Occipital lobe (tissue), 2 donors: ENCODE measurements around the gene TMPRSS13. TPM values are rescaled to one million over a fixed set of nuclear protein-coding genes. Genes with fewer than 3 reads are reported as not detected.
"Not testable (repeated sequence)": the region's sequence is repeated elsewhere in the genome, so short reads cannot be mapped to it uniquely, and the experiment has no call there.

ENCODE experiments used
- DNase-seq: peaks from one replicate; lab custom pipeline; 2025; lab: John Stamatoyannopoulos, UW
- total RNA-seq: library from RNA; depleted of rRNA; stranded (reverse); fragments of >200 nt; gene quantifications from one replicate; pipeline ENCODE4 v1.2.3, GENCODE V29; 2014

Gene TMPRSS13
- total RNA-seq, 1 donor from 2014 or later: 0.47 TPM

DNA sequence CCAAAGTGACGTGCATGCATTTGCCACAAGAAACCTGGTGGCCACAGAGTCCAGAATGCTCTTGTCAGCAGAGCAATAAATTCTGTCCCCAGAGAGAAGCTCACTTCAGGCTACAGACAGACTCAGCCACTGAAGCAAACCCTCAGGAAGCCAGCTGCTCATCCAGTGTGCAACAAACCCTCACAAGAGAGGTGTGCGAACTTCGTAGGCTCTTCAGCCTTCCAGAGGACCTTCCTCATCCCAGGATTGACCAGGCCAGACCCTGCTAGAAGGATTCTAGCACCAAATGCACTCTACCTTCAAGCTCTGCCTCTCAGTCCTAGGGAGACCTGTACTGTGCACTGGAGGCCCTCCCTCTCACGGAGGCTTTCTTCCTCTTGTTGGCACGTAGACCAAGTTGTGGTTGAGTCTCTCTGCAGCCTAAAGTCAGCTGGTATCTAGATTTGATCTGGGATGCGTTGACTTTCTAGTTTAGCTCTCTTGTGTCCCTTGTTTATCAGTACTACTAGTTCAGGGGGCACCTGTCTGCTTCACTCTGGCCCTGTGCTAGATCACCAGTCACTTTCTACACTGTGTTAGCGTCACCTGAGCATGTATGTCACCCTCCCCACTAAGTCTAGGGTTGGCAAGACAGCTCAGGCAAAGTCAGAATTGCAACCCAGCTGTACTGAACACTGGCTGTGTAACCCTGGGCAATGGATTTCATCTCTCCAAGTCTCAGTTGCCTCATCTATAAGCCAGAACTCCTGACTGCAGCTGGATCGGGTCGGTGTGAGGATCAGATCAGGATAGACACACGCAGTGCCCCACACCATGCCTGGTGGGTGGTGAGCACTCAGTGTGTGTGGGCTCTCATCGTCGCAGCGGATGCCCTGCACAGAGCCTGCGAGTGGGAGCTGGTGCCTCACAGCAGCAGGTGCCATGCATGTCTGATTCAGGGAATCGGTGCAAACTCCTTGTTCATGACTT is 22.1 kb upstream of the TMPRSS13 start:
- no peak for DNase-seq

DNA sequence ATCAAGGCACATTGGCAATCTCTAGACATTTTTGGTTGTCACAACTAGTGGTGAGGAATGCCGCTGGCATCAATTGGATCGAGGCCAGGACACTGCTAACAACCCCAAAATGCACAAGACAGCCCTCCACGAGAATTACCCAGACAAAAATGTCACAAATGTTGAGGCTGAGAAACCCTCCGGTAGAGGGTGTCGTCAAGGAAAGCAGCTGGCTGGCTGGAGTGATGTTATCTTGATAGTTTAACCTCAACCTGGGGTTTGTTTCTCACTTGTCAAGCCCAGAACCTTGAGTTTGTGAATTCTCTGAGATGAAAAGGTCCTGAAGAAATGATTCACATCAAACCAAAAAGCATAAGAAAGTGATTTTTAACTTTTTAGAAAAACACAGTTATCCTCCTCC is 21.1 kb upstream of the TMPRSS13 start:
- DNase-seq: no peak

DNA sequence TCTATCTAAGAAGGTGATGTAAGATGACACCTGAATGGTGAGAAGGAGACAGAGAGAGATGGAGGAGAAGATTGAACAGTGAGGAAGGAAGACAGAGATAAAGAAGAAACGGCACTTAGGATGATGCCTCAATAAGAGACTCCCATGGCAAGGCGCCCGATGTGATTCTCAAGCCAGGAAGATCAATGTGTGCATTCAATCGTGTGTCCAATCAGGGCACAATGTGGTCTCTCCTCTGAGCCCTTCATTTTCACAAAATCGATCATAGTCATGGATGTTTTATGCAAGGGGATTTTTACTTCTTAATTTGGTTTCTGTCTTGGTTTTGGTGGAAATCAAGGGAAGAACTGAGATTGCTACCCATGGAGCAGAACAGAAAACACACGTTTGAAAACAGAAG is 19.9 kb upstream of the TMPRSS13 start:
- no peak for DNase-seq

DNA sequence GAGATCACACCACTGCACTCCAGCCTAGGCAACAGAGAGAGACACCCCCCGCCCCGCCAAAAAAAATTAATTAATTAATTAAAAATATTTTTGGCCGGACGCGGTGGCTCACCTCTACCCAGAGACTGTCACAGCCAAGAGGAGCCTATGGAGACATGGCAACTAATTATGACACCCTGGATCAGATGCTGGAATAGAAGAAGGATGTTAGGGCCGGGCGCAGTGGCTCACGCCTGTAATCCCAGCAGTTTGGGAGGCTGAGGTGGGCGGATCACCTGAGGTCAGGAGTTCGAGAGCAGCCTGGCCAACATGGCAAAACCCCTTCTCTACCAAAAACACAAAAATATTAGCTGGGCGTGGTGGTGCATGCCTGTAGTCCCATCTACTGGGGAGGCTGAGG is 19.3 kb upstream of the TMPRSS13 start:
- DNase-seq: not testable (repeated sequence)

DNA sequence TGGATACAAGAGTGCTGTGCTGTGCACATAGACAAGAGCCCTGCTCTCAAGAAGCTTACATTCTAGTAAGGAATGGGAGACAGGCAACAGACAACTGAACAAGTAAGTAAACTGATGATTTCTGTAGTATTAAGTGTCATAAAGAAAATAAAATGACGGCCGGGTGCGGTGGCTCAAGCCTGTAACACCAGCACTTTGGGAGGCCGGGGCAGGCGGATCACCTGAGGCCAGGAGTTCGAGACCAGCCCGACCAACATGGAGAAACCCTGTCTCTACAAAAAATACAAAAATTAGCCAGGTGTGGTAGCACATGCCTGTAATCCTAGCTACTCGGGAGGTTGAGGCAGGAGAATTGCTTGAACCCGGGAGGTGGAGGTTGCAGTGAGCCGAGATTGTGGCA is 18.5 kb upstream of the TMPRSS13 start:
- not testable (repeated sequence) for DNase-seq

DNA sequence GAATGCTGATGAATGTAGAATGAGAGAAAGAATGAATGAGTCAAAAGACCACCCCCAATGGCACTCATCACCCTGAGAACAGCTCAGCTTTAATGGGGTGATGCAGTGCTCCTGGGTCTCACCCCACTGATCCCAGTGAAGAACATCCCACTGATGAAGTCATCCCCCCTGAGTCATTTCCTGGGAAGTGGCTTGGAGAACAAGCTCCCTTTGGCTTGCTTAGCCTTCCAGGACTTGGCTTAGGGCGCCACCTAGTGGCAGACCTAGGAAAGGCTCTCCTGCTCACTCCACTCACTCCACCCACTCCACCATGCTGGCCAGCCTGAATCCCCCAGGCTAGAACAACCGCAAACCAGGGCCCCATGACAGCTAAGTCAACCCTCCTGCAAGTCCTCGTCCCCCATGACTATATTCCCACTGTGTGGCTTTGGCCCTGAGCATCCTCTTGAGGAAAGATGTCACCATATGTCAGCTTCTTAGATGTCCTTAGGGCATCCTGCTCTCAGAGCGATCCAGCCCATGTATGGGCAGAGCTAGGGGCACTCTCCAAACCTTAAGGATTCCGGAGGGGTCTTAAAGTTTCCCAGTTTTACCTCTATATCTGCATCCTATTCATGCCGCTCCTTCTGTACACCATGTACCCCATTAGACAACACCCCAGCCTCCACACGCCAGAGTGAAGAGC is 17.8 kb upstream of the TMPRSS13 start:
- peak; percentile 66 for DNase-seq

DNA sequence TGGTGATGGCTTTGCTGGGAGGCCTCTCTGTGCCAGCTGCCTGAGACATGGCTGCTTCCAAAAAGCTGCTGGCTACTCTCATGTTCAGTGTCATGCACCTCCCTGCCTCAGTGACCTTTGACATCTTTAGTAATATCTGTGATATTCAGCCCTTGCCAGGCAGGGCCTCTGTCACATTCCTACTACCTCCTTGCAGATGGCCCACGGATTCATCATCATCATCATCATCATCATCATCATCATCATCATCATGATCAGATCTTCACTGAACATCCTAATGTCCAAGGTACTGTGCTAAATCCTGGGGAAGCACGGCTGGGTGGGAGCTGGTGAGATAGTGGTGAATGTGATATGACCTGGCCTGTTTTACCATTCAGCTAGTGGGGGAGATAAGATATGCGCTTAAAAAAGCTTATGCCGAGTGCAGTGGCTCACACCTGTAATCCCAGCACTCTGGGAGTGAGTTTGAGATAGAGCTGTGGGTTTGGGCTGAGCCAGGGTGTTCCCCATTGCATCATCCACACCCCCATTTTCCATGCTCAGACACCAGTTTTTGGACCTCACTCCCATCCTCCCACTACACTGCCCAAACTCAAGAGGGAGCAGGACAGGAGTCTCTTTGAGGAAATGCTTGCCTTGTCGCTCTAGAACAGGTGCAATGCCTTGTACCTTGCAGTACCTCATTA is 17.1 kb upstream of the TMPRSS13 start:
- DNase-seq: no peak

DNA sequence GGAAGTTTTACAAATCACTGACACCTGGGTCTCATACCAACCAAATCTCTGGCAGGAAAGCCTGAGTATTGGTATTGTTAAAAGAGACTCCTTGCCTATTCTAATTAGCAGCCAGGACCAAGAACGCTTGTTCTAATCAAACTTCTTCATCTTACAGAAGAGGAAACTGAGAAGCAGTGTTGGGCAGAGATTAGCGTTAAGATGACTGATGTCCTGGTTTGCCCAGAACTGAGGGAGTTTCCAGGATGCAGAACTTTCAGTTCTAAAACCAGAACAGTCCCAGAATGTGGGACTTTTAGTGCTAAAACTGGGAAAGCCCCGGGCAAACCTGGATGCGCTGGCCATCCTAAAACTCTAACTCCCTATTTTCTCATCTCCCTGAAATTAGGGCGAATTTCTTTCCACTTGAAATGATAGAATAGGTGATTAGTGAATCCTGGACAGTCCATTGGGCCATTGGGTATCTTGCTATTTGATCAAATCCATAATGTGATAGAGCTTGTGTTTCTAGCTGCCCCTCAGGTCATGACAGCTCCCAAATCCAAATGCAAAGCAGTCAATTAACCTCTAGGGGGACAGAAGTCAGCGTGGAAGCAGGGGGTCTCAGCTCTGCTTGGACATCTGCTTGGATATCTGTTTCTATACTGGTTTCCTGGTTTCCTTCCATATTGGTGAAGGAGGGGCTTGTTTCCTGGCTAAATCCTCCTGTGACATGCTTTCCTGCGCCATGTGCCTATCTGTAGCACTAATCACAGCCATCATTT is 16.0 kb upstream of the TMPRSS13 start:
- no peak for DNase-seq

DNA sequence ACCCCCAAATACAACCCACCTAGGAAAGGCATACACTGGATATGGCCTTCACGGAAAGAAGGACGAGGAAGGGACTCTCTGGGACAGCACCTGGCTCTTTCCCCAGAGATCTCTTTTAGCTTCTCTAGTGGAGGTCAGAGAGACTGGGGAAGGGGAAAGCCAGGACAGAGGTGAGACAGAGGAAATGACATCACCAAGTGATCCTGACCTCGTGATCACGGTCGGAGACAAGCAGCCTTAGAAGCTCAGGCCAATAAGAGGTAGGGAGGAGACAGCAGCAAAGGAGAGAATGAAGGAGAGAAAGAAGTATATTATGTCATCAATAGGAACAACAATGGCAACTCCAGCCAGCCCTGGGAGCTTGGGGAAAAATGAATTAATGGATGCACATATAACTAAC is 15.4 kb upstream of the TMPRSS13 start:
- no peak for DNase-seq

DNA sequence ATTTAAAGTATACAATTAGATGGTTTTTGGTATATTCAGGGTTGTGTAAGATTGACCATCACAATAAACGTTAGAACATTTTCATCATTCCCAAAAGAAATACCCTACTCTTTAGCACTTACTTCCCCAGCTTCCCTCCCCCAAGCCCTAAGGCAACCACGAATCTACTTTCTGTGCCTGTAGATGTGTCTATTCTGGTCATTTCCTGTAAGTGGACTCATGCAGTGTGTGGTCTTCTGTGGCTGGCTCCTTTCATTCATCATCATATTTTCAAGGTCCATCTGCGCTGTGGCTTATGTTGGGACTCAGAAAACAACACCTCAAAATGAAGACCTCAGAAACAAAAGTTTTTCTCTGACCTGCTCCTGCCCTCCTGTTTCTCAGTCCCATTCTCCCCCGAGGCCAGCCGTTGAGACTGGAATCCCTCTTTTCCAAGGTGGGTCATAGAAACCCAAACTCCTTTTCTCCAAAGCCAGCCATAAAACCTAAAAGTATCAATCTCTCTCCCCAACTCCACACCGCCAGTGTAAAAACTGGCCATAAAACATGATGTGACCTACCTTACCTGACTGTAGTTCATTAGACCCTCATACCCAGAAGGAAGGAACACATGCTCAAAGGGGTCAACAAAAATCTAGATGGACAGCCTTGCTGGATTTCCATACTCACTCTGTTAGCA is 12.9 kb upstream of the TMPRSS13 start:
- DNase-seq: no peak

DNA sequence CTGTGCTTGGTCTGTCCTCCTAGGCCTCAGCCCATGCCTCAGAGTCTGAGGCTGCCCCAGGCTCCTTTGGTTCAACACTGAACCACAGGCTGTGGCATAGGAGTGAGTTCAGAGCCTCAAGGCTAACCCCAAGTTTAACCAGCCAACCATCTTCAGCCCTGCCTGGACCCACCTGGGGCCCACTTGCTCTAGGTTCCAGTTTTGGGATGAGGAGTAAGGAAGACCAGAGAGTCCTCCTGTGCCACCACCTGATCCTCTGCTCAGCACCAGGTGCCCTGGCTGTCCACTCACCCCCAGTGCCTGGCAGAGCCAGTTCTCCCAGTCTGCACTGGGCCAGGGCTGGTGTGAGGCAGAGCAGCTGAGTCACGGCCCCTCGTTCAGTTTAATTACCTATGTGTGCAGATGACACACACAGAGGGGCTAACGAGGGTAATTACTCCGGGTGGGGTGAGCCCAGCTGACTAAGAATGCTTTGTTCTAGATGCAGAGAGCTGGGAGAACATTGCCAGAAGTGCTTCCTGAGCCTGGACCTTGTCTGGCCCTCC is 12.0 kb upstream of the TMPRSS13 start:
- DNase-seq: no peak

DNA sequence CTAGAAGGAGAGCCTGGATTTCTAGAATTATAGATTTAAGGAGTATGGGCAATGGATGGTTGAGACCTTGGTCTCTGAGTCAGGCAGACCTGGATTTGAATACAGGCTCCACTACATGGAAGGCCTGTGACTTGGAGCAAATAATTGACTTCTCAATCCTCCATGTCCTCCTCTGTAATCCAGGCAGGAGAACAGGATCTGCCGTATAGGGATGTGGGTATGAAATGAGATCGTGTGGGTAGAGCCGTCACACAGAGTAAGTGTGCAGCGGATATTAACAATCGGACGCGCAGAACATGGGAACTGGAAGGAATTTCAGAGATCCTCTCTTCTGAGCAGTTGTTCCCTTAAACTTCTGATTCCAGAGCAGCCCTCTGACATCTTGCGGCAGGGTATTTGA is 11.5 kb upstream of the TMPRSS13 start:
- no peak for DNase-seq

DNA sequence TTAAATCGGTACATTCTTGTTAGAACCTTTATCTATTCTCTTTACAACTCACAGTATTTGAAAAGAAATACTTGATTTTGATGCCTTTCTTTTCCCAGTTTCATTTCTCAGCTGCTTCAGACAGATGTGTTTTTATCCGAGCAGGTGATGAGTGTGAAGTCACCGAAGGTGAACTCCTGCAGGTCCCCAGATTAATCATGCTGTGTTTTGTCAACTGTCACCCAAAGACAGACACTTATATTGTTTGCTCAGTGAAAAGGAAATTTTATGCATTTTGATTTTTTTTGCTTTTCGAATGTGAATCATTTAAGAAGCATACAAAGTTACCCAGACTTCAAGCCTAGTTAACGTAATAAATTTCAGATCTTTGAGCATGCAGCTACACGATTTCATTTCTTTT is 7.8 kb upstream of the TMPRSS13 start:
- DNase-seq: no peak

DNA sequence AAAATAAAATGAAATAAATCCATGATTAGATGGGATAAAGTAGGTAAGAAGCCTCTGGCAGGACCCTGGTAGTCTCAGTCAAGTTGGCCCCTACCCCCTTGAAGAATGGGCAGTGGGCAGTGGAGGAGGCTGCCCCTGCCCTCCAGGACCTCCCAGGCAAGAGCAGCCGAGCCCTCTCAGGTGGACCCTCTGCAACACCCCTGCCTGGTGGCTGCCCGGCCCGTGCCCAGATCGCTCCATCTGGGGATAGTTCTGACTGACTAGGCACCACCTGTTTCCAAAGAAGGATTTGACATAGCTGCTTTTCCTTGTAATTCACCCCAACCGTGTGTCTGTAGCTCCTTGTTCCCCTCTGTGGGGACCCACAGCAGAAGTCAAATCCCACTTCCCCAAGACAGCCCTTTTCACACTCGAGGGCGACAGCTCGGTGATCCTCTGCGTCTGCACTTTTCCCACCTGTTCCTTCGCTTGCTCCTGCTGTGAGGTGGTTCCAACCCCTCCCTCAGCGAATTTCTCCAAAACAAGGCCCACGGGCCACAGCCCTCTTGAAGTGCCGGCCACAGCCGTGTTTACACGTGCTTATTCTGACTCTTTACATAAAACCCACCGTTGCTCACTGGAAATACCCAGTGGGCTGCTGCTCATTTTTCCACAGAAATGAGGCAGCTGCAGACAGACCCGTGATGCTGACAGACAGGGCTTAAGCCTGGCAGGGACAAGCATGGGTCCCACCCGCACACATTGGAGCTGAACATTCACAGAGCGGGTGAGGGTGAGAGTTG is 5.5 kb upstream of the TMPRSS13 start:
- no peak for DNase-seq

DNA sequence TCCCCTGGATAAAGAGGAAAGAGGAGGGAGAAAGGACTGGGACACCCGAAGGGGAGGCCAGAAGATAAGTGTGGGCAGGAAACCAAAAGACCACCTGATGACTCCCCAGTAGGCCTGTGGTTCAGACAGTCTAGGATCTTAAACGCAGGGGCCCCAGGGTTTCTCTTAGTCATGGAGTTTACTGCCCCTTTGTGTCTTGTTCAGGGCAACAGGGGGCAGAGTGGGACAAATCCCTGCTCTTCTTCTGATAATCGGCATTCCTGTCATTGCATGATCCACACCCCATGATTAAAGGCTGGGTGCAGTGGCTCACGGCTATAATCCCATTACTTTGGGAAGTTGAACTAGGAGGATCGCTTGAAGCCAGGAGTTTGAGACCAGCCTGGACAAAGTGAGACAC is 4.7 kb upstream of the TMPRSS13 start:
- no peak for DNase-seq

DNA sequence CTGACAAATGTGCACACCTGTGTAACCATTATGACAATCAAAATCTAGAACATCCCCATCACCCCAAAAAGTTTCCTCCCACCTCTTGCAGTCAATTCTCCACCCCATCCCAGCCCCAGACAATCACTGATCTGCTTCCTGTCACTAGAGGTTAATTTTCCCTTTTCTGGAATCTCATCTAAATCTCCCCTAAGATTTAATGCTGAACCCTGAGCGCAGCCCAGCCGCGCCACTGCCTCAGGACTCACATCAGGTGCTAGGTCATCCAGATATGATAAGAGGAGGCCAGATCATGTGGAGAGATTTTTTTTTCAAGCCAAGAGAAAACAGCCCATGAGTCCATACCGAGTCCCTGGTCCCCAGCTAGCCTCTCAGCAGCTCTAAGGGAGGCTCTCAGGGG is 4.3 kb upstream of the TMPRSS13 start:
- no peak for DNase-seq

DNA sequence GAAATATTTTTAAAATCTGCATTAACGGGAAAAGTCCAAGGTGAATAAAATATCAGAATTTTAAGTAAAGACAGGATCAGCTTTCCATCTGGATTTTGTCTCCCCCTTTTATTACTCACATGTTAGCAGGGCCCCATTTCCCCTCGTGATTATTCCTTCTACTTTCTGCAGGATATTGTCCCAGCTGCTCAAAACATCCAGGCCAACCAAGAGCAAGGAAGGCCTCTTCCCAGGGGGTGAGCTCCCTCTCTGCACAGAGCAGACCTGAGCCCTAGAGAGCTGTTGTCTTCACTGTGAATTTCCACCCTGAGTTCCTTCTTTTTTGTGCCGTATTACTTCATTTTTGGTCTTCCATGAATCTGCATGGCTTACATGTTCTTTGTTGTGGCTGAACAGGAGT is 3.7 kb upstream of the TMPRSS13 start:
- DNase-seq: no peak

DNA sequence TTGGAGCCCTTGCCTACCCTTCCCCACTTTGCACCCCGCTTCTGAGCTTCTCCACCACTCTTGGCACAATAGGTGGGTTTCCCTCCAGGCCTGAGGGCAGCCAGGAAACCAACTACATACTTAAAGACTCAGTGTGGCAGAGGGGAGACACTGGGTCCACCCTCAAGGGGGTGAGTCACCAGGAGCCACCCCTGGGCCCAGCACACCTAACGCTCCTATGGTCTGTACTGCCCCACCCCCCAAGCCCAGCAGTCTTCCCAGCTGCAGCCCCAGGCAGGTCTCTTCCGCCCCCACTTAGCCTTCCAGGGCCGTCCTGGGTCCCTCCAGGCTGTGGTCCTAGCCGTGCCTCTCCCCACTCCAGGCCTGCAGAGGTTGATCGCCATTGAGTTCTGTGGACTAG is 3.2 kb upstream of the TMPRSS13 start:
- DNase-seq: no peak

DNA sequence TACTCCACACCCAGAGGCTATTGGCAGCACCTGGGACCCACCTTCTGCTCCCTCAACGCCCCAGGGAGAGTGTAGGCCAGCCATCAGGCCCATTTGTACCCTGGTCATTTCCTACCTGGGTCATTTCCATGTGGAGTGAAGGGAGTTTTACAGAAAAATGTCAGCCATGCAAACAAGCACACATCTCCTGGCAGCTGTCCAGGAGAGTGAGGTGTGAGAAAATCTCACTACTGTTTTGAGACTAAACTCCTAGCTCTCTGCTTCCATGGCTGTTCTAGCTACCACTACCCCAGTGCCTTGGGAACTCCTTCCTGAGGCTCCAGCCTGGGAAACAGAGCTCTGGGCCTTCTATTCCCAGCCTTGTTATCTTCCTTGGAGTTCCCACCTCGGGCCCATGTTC is 2.8 kb upstream of the TMPRSS13 start:
- no peak for DNase-seq
